HG02759 (cell line): ENCODE results near the gene SLC25A2.
A peak's percentile ranks its signal among the peaks of the same experiment; 100 is the strongest.
"Not testable (repeated sequence)": the region's sequence is repeated elsewhere in the genome, so short reads cannot be mapped to it uniquely, and the experiment has no call there.

Experiments
- ATAC-seq: cut with Tn5 transposase; IDR thresholded peaks from one replicate; pipeline ENCODE4 v1.9.1; 2021; ENCODE audit warnings: mild to moderate bottlenecking, moderate library complexity; ENCODE audit not compliant: unreplicated experiment

SLC25A2 gene

GRCh38 chr5:141303756-141304155 is at the start of gene SLC25A2:
Gene SLC25A2 (minus strand): TSS chr5:141304049. CDS start chr5:141303865, 184 bp downstream.
- no peak for ATAC-seq

- no peak for ATAC-seq
Observed at GRCh38 chr5:141351591-141351990, 47.7 kb upstream of the SLC25A2 start.

- ATAC-seq, result no peak
Observed at GRCh38 chr5:141349917-141350619, 46.2 kb upstream of the SLC25A2 start, which contains the start of gene PCDHGB1. Gene PCDHGB1 (plus strand): TSS chr5:141350099. CDS start chr5:141350261, 162 bp downstream.

- not testable (repeated sequence) for ATAC-seq
Observed at GRCh38 chr5:141346017-141346416, 42.2 kb upstream of the SLC25A2 start.

GRCh38 chr5:141345327-141345726 is 41.5 kb upstream of the SLC25A2 start:
- ATAC-seq, result no peak

- no peak for ATAC-seq
Observed at GRCh38 chr5:141343953-141344463, 40.2 kb upstream of the SLC25A2 start.

GRCh38 chr5:141343242-141343952 is 39.5 kb upstream of the SLC25A2 start, which contains the start of gene PCDHGA3:
Gene PCDHGA3 (plus strand): TSS chr5:141343829. CDS start chr5:141344034, 205 bp downstream.
- ATAC-seq, result no peak

GRCh38 chr5:141342773-141343172 is 38.9 kb upstream of the SLC25A2 start:
- ATAC-seq, result no peak

GRCh38 chr5:141340781-141341354 is 37.0 kb upstream of the SLC25A2 start:
- ATAC-seq, result not testable (repeated sequence)

- peak; percentile 72 for ATAC-seq
Observed at GRCh38 chr5:141338538-141339306, 34.9 kb upstream of the SLC25A2 start, which contains the start of gene PCDHGA2. Gene PCDHGA2 (plus strand): TSS chr5:141338760.

GRCh38 chr5:141332571-141332970 is 28.7 kb upstream of the SLC25A2 start:
- ATAC-seq, result not testable (repeated sequence)

GRCh38 chr5:141330299-141331080 is 26.6 kb upstream of the SLC25A2 start, which contains the start of gene PCDHGA1:
Gene PCDHGA1 (plus strand): TSS chr5:141330514.
- no peak for ATAC-seq

GRCh38 chr5:141328231-141328630 is 24.4 kb upstream of the SLC25A2 start:
- ATAC-seq, result no peak

GRCh38 chr5:141326088-141326854 is 22.4 kb upstream of the SLC25A2 start:
- peak; percentile 96 for ATAC-seq

- ATAC-seq, result no peak
Observed at GRCh38 chr5:141322261-141322660, 18.4 kb upstream of the SLC25A2 start.

- peak; percentile 97 for ATAC-seq
Observed at GRCh38 chr5:141320225-141321169, 16.6 kb upstream of the SLC25A2 start, which contains the start of gene TAF7. Gene TAF7 (minus strand): TSS chr5:141320784. CDS start chr5:141320044, 740 bp downstream.

GRCh38 chr5:141319699-141320098 is 15.8 kb upstream of the SLC25A2 start:
- ATAC-seq, result no peak

GRCh38 chr5:141319202-141319601 is 15.4 kb upstream of the SLC25A2 start:
- no peak for ATAC-seq
